ENCODE data around the gene WDR31. TPM values are rescaled to one million over a fixed set of nuclear protein-coding genes. Genes with fewer than 3 reads are reported as not detected.

The WDR31 gene
- polyA plus RNA-seq, 2 of the 4 experiments (the other 2 are of a cell fraction), result 1.9 to 2.9 TPM

GRCh38 chr9:113340011-113340699, at the start of gene WDR31 (continued):
- TF ChIP-seq HOXB5 (CRISPR knock-in tag; IDR thresholded peaks at IDR 0.05), result no peak
- TF ChIP-seq NFE2L2 (conservative IDR thresholded peaks at IDR 0.05; ENCODE audit: low read length), result no peak
- no peak for TF ChIP-seq ZNF302 (CRISPR knock-in tag; IDR thresholded peaks at IDR 0.05)
- 0 out of 2 replicates have a peak, but pooled peaks have one; percentile 44 for TF ChIP-seq GATA3 (IDR thresholded peaks at IDR 0.05; ENCODE audit: borderline replicate concordance)
- no peak for TF ChIP-seq CHD4 (IDR thresholded peaks at IDR 0.05; ENCODE audit: borderline replicate concordance)
- no peak for TF ChIP-seq CEBPB (IDR thresholded peaks at IDR 0.05)
- no peak for TF ChIP-seq JUNB (IDR thresholded peaks at IDR 0.05)
- TF ChIP-seq ZSCAN20 (CRISPR knock-in tag; IDR thresholded peaks at IDR 0.05), result no peak
- no peak for TF ChIP-seq KDM1A (IDR thresholded peaks at IDR 0.05; ENCODE audit: low read depth)
- TF ChIP-seq HDAC2 (IDR thresholded peaks at IDR 0.05), result no peak
- peak; percentile 53 to 85; a peak in 4 of 5 replicates for TF ChIP-seq JUN (IDR thresholded peaks at IDR 0.05)
- no peak for TF ChIP-seq RNF2 (IDR thresholded peaks at IDR 0.05; ENCODE audit: borderline replicate concordance, low read depth)
- peak; percentile 32; the same call in 1 of the 2 replicates for TF ChIP-seq KDM5A (IDR thresholded peaks at IDR 0.05)
- TF ChIP-seq POLR2A (IDR thresholded peaks at IDR 0.05; ENCODE audit: low read length), result peak; percentile 68
- TF ChIP-seq CBX8 (IDR thresholded peaks at IDR 0.05), result no peak
- no peak for TF ChIP-seq FOSB (CRISPR knock-in tag; IDR thresholded peaks at IDR 0.05)
- TF ChIP-seq CBX2 (IDR thresholded peaks at IDR 0.05; ENCODE audit: borderline replicate concordance, low read depth), result no peak
- TF ChIP-seq EP300 (IDR thresholded peaks at IDR 0.05), result no peak
- TF ChIP-seq NR3C1 (IDR thresholded peaks at IDR 0.05), result no peak
- peak; percentile 88 for TF ChIP-seq MYC (IDR thresholded peaks at IDR 0.05; ENCODE audit: borderline replicate concordance, low read length)
- peak; percentile 8; the same call in 1 of the 2 replicates for TF ChIP-seq ZC3H11A (IDR thresholded peaks at IDR 0.05)
- no peak for TF ChIP-seq NPAS2 (CRISPR knock-in tag; IDR thresholded peaks at IDR 0.05; ENCODE audit: borderline replicate concordance)
- TF ChIP-seq ZFP36 (IDR thresholded peaks at IDR 0.05; ENCODE audit: borderline replicate concordance, partially characterized antibody), result no peak
- no peak for TF ChIP-seq ATOH8 (CRISPR knock-in tag; IDR thresholded peaks at IDR 0.05; ENCODE audit: low read depth)
- peak; percentile 96 for TF ChIP-seq MAX (IDR thresholded peaks at IDR 0.05)
- TF ChIP-seq, protein P1, sequence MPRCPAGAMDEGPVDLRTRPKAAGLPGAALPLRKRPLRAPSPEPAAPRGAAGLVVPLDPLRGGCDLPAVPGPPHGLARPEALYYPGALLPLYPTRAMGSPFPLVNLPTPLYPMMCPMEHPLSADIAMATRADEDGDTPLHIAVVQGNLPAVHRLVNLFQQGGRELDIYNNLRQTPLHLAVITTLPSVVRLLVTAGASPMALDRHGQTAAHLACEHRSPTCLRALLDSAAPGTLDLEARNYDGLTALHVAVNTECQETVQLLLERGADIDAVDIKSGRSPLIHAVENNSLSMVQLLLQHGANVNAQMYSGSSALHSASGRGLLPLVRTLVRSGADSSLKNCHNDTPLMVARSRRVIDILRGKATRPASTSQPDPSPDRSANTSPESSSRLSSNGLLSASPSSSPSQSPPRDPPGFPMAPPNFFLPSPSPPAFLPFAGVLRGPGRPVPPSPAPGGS (IDR thresholded peaks at IDR 0.05), result 0 out of 3 replicates have a peak, but pooled peaks have one; percentile 74
- TF ChIP-seq, protein P2, sequence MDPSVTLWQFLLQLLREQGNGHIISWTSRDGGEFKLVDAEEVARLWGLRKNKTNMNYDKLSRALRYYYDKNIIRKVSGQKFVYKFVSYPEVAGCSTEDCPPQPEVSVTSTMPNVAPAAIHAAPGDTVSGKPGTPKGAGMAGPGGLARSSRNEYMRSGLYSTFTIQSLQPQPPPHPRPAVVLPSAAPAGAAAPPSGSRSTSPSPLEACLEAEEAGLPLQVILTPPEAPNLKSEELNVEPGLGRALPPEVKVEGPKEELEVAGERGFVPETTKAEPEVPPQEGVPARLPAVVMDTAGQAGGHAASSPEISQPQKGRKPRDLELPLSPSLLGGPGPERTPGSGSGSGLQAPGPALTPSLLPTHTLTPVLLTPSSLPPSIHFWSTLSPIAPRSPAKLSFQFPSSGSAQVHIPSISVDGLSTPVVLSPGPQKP (IDR thresholded peaks at IDR 0.05; ENCODE audit: low read depth, low read length), result no peak
- no peak for TF ChIP-seq SREBF2 (IDR thresholded peaks at IDR 0.05)
- no peak for TF ChIP-seq HOXB13 (CRISPR knock-in tag; IDR thresholded peaks at IDR 0.05; ENCODE audit: low read depth)

DNA sequence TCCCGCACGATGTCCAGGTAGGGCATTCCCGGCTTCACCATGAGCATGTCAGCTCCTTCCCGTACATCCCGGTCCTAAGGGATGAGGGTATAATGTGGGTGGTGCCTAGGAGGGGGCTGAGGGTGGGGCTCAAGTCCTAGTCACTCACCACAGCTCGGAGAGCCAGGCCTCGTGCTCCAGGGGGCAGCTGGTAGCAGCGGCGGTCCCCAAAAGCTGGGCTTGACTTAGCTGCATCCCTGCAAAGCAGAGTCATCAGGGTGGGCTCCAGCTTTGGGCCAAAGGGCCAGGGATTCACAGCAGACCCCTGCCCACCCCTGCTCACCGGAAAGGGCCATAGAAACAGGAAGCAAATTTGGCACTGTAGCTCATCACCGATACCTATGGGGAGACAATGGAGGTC, 49.4 kb upstream of the WDR31 start:
- Histone ChIP-seq H3K4me1 (0 out of 3 replicates have a peak, but pooled peaks cover 4% of the 10 kb centered on the region), H3K4me3 (no peak overlapping the region), H3K27ac (no peak overlapping the region), H3K9me3 (no peaks in the 10 kb centered on the region), H3K4me2 (no peak overlapping the region)
- ATAC-seq, result no peak
- FAIRE-seq, result no peak
- ChIA-PET CTCF (interaction anchor here (8.2 kb wide), 1 partner anchor 13 kb away, joined by 51 read pairs; the partner anchor contains the start of gene ALAD), POLR2A (no interaction called here)
- TF ChIP-seq PBX3 (IDR thresholded peaks at IDR 0.05) (no peak), HOXB13 (CRISPR knock-in tag; IDR thresholded peaks at IDR 0.05; ENCODE audit: low read depth) (no peak), RNF2 (IDR thresholded peaks at IDR 0.05; ENCODE audit: borderline replicate concordance, low read depth) (no peak), FOSL2 (IDR thresholded peaks at IDR 0.05) (no peak), FOSL2 (CRISPR knock-in tag; IDR thresholded peaks at IDR 0.05) (no peak), ZSCAN20 (CRISPR knock-in tag; IDR thresholded peaks at IDR 0.05) (no peak), MAX (IDR thresholded peaks at IDR 0.05) (no peak), CHD4 (IDR thresholded peaks at IDR 0.05; ENCODE audit: borderline replicate concordance) (no peak), KDM1A (IDR thresholded peaks at IDR 0.05; ENCODE audit: low read depth) (no peak), CEBPB (IDR thresholded peaks at IDR 0.05) (no peak)
- DNase-seq (ENCODE audit: low read depth in 1 of 2, low spot score in 1 of 2), result no peak
- WGBS (ENCODE audit: missing lambda C conversion rate), result 94% methylated on average over 8 of the region's 11 CpGs

Data from A549 (cell line).